COLO829 (cell line): Measurements from ENCODE around the gene PDGFD.

Experiments used
- DNase-seq: peaks from one replicate; pipeline ENCODE4 v3.0.0; 2012; ENCODE audit warnings: low spot score

Gene PDGFD

GRCh38 chr11:104145062-104145461 lies 18.9 kb downstream of the PDGFD start:
- no peak for DNase-seq

GRCh38 chr11:104142698-104143097 lies 21.2 kb downstream of the PDGFD start:
- no peak for DNase-seq

DNA sequence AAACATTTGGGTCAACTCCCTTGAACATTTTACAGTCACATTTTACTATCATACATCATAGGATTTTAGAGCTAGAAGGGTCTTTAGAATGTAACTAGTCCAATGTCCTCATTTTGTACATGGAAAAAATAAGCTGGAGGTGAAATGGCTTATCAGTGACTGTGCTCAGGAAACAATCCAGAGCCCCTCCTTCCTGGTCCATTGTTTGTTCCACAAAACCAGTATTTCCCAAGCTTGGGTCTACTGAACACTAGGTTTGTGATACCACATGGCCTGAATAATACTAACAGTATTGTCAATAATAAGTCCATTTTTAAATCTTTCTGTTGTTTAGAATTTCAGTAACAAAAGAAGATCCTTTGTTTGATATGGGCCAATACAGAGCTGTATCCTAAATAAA lies 27.1 kb downstream of the PDGFD start:
- no peak for DNase-seq

- peak; percentile 18 for DNase-seq
Measured at GRCh38 chr11:104134745-104135144, 29.2 kb downstream of the PDGFD start.

GRCh38 chr11:104130161-104130560 lies 33.8 kb downstream of the PDGFD start:
- DNase-seq = no peak

GRCh38 chr11:104129145-104129544 lies 34.8 kb downstream of the PDGFD start:
- DNase-seq = no peak

DNA sequence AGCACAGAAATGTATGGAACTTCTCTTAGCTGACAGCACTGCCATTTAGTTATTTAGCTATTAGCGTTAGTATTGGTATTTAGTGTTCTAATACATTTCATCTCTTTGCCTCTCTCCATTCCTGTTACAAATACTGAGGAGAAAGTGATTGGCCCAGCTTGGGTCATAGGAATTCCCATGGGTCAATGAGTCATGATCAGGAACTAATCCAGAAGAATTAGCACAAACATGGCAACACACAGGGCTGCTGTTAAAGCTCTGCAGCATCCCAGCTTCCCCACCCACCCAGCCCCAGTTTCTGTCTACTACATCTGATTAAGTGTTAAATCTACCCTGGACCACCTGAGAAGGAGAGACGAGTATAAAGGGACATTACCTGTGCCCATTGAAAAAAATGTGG lies 36.1 kb downstream of the PDGFD start:
- peak; percentile 63 for DNase-seq

DNA sequence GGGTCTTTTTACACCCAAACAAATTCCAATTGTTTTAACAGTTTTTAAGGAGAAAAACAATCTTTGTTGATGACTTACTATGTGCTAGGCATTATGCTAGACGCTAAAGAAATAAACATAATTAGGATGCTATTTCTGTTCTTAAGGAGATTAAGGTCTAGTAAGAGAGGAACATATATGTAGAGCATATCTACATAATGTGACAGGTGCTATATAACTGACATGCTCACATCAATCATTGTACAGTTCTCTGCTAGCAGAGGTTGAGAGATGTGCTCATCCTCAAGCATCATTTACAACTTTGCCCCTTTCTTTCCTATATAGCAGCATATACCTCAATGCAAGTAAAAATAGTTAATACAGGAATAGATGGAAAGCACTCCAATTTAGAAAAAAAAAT lies 37.5 kb downstream of the PDGFD start:
- no peak for DNase-seq

- no peak for DNase-seq
Measured at GRCh38 chr11:104124979-104125378, 39.0 kb downstream of the PDGFD start.

GRCh38 chr11:104122836-104123235 lies 41.1 kb downstream of the PDGFD start:
- no peak for DNase-seq

DNA sequence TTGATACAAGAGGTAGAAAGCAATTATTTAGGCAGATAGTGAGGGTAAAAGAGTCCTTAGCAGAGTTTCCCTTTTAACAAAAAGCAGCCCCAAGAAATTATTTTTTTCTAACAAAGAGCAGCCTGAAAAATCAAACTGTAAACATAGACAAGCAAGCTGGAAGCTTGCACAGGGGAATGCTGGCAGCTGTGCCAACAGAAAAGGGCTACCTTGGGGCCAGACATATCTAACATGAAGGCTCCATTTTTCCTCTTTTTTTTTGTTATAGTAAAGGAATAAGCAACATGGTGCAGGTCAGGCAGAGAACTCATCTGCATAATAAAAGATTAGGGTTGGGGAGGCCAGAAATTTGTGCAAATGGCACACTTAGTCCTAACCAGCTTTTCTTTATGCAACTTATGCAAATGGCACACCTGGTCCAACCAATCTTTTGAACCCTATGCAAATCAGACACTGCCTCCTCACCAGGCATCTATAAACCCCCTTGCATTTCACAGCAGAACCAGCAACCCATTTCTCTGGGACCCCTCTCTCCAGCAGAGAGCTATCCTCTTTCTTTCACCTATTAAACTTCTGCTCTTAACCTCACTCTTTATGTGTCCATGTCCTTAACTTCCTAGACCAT lies 41.8 kb downstream of the PDGFD start:
- DNase-seq = no peak

DNA sequence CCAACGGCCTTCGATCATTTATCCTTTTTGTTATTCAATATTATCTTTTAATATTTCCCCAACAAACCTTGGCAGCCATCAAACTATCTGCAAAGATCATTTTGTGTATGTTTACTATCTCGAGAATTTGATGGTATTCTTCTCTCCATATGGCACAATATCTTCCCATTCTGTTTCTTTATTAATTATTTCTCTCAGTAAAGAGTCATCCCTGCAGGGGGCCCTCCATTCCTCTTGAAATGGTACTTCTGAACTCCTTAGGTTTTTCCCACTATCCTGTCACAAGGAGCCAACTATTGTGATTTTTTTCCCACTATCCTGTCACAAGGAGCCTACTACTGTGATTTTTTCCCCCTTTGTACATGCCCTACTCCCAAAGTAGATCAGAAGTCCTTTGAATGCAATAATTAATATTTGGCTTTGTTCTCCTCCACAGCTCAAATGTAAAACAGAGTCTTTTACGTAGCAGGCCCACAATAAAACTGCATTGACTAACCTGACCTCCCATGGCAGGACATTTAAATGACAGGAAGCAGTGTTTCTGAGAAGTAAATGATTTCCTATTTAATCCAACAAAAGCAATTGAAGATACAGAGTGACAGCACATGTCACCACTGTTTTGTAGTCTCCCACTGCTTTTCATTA lies 43.3 kb downstream of the PDGFD start:
- DNase-seq = no peak

GRCh38 chr11:104118105-104118744 lies 45.7 kb downstream of the PDGFD start:
- no peak for DNase-seq

GRCh38 chr11:104113541-104113940 lies 50.4 kb downstream of the PDGFD start:
- no peak for DNase-seq

DNA sequence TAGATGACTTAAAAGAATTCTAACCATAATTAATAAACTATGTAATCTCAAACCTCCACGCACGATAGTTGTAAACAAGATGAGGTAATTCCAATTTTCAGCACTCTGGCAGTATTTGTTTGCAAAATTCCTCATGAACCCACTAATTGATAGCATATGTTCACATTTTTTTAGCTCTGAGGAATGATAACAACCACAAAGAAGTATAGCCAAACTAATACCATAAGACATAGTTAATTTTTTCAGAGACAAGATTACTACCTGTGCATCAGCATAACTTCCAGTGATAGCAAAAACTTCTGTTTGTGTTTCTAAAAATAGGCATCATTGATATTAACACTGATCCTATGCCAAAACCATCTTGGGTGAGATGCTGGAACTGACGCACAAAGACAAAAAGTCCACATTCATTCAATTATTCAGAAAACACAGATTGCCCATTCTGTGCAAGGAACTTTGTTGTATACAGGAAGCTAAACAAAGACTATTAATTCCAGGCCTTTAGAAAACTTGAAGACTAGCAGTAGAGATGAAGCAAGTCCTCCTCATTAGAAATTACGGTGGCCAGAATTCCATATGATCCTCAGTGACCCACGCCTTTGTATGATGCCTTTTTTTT lies 57.7 kb downstream of the PDGFD start:
- no peak for DNase-seq

DNA sequence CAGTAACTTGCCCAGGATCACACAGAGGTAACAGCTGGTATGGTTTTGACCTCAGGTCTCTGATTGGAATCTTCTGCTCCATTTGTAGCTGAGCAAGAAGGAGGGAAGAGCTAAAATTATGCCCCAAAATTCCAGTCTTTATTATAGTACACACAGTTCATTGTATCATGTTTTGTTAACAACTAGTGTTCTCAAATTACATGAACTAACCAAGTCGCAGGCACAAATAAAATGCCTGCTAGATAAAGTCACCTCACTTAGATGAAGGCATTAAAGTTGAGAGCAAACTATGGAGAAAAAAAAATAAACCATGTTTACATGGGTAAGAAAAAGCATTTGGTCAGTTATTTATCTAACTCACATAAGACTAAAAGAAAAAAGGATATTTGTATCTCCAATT lies 58.8 kb downstream of the PDGFD start:
- no peak for DNase-seq

- no peak for DNase-seq
Measured at GRCh38 chr11:104104664-104105063, 59.3 kb downstream of the PDGFD start.

- no peak for DNase-seq
Measured at GRCh38 chr11:104104201-104104600, 59.7 kb downstream of the PDGFD start.

GRCh38 chr11:104098555-104098954 lies 65.4 kb downstream of the PDGFD start:
- no peak for DNase-seq

GRCh38 chr11:104098132-104098531 lies 65.8 kb downstream of the PDGFD start:
- no peak for DNase-seq

GRCh38 chr11:104096900-104097299 lies 67.0 kb downstream of the PDGFD start:
- DNase-seq = no peak

- peak; percentile 45 for DNase-seq
Measured at GRCh38 chr11:104095791-104096190, 68.2 kb downstream of the PDGFD start.

DNA sequence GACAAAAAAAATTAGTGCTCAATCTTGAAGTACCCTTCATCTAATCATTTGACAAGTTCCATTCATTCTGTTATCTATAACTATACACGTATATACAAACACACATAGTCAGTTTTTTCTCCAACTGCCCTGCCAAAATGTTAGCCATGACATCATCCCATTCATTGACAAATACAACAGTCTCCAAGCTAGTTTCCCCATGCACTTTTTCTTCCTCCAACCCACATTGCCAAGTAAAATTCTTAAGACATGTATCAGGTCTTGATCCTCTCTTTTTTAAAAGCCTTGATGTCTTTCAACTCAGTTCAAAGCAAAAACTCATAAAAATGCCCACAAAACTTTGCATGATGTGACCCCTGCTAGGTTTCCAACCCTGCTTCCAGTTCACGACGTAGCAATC lies 69.4 kb downstream of the PDGFD start:
- DNase-seq = no peak
